Right lobe of liver (tissue), 6 donors: ENCODE data around the gene AP1M2. TPM values are rescaled to one million over a fixed set of nuclear protein-coding genes. Genes with fewer than 3 reads are reported as not detected.

Source experiments
- ATAC-seq, 4 donors: fragments of 200-7000 bp; cut with Tn5 transposase; one replicate each; pipeline ENCODE4 v1.9.1; 2020; ENCODE audit warnings: mild to moderate bottlenecking in 4 of 4, moderate library complexity in 4 of 4
- DNase-seq, 3 donors: peaks; one replicate each; pipeline ENCODE4 v3.0.0-alpha.2; 2020
- H3K27ac ChIP-seq, 3 donors: fragments of 200-600 bp; one replicate each; pipeline ENCODE4 v1.8.0; 2022
- H3K27me3 ChIP-seq, 2 donors: fragments of 200-600 bp; one replicate each; pipeline ENCODE4 v1.8.0; 2022
- H3K36me3 ChIP-seq, 4 donors: fragments of 200-600 bp; sonication (generic) in 1 of 4; one replicate each; pipeline versions ENCODE4 v1.5.1 to v1.8.0; 2017 to 2022; ENCODE audit warnings: control low read depth in 1 of 4
- H3K4me1 ChIP-seq, 4 donors: fragments of 200-600 bp; sonication (generic) in 1 of 4; one replicate each; pipeline versions ENCODE4 v1.5.1 to v1.8.0; 2017 to 2022; ENCODE audit warnings: control low read depth in 1 of 4
- H3K4me3 ChIP-seq, 3 donors: fragments of 200-600 bp; one replicate each; pipeline ENCODE4 v1.8.0; 2022
- H3K9me3 ChIP-seq, 4 donors: fragments of 200-600 bp; sonication (generic) in 1 of 4; one replicate each; pipeline versions ENCODE4 v1.5.1 to v1.8.0; 2017 to 2022; ENCODE audit warnings: control low read depth in 1 of 4
- CTCF ChIP-seq, 4 donors: fragments of 200-600 bp in 3 of 4; fragments of 450-650 bp in 1 of 4; IDR thresholded peaks; one replicate each; pipeline versions ENCODE4 v1.5.1 to v1.8.0; 2016 to 2022; ENCODE audit warnings: antibody characterized with exemption in 4 of 4, mild to moderate bottlenecking in 2 of 4
- POLR2A ChIP-seq: fragments of 450-650 bp; IDR thresholded peaks from one replicate; pipeline ENCODE4 v1.6.1; 2017; ENCODE audit warnings: antibody characterized with exemption, mild to moderate bottlenecking
- WGBS: methylation state at CpG from one replicate; pipeline ENCODE4 v1.1.6; 2018; ENCODE audit warnings: low coverage, low lambda C conversion rate; ENCODE audit not compliant: insufficient coverage; ENCODE audit errors: missing lambda C conversion rate; 5-methylcytosine and 5-hydroxymethylcytosine counted together
- intact Hi-C, 2 donors: fragments of 100-400 bp; cut with DNase I; formaldehyde crosslinking; loops; one replicate each; pipeline versions ENCODE4 v1.11.2 to v1.14.1; 2022
- total RNA-seq, 6 experiments: library from RNA; depleted of rRNA in 2 of 6; stranded (reverse); fragments of >200 nt in 2 of 6; fragmentation: NEBNext Ultra II Directional in 3 of 6; extraction: Animal tissue kit (Norgen Biotek cat#: 25700) in 3 of 6; gene quantifications; one replicate each; pipeline versions ENCODE4 v1.1.0 to v1.2.4, GENCODE V29; 2016 to 2023
- donor health status: DM: no; HTN: yes; CAD: no.
- donor health status: DM: no; HTN: no; CAD: no.
- donor health status: DM: no; HTN: no; CAD: no.
- donor health status: DM: no; HTN: yes; CAD: no.
- donor health status: DM: no; HTN: yes; CAD: no.

Gene AP1M2
- total RNA-seq, 6 experiments from 2014 or later, result 0.35 to 2.5 (median 0.75) TPM

GRCh38 chr19:10538204-10538983 lies 48.7 kb downstream of the AP1M2 start:
- DNase-seq (no peak), ATAC-seq (no peak)
- H3K27ac ChIP-seq, result no peak overlapping the region
- H3K27me3 ChIP-seq, result no peaks in the 10 kb centered on the region
- no peaks in the 10 kb centered on the region for H3K9me3 ChIP-seq
- H3K36me3 ChIP-seq, result no peaks in the 10 kb centered on the region
- WGBS, result 60% methylated on average over 14 of the region's 20 CpGs
- intact Hi-C loops, result no loop called here
- H3K4me1 ChIP-seq, result peaks cover 0 to 4% (median 0%) of the 10 kb centered on the region in 4 donors
- TF ChIP-seq CTCF (IDR thresholded peaks at IDR 0.05), result no peak
- TF ChIP-seq POLR2A, result no peak
- no peak overlapping the region for H3K4me3 ChIP-seq

- no peak overlapping the region for H3K27ac ChIP-seq
- no peaks in the 10 kb centered on the region for H3K27me3 ChIP-seq
- intact Hi-C loops, result no loop called here
- no peak overlapping the region for H3K4me3 ChIP-seq
- 61% methylated on average over 11 of the region's 11 CpGs for WGBS
- H3K4me1 ChIP-seq, result no peaks in the 10 kb centered on the region
- ATAC-seq (no peak), DNase-seq (no peak)
- no peak for TF ChIP-seq CTCF (IDR thresholded peaks at IDR 0.05)
- TF ChIP-seq POLR2A, result no peak
- no peaks in the 10 kb centered on the region for H3K36me3 ChIP-seq
- H3K9me3 ChIP-seq, result no peaks in the 10 kb centered on the region
Observed at GRCh38 chr19:10537668-10538067, 49.4 kb downstream of the AP1M2 start.

- intact Hi-C loops, result no loop called here
- WGBS, result 52% methylated on average over 5 of the region's 6 CpGs
- TF ChIP-seq POLR2A (no peak), CTCF (IDR thresholded peaks at IDR 0.05) (no peak)
- Histone ChIP-seq H3K27me3 (no peaks in the 10 kb centered on the region), H3K36me3 (no peaks in the 10 kb centered on the region), H3K9me3 (no peaks in the 10 kb centered on the region), H3K27ac (no peak overlapping the region), H3K4me1 (no peaks in the 10 kb centered on the region), H3K4me3 (no peak overlapping the region)
- no peak for DNase-seq
- no peak for ATAC-seq
Observed at GRCh38 chr19:10535613-10536012, 51.5 kb downstream of the AP1M2 start.

GRCh38 chr19:10533646-10534386 lies 53.3 kb downstream of the AP1M2 start:
- Histone ChIP-seq H3K4me3 (no peak overlapping the region), H3K9me3 (no peaks in the 10 kb centered on the region), H3K27me3 (no peaks in the 10 kb centered on the region), H3K4me1 (no peaks in the 10 kb centered on the region), H3K36me3 (no peaks in the 10 kb centered on the region), H3K27ac (no peak overlapping the region)
- ATAC-seq (no peak), DNase-seq (no peak)
- TF ChIP-seq POLR2A (no peak), CTCF (IDR thresholded peaks at IDR 0.05) (no peak)
- intact Hi-C loops, result no loop called here
- WGBS, result 74% methylated on average over 10 of the region's 10 CpGs
